Measurements from ENCODE around the gene CENPC.
A peak's percentile ranks its signal among the peaks of the same experiment; 100 is the strongest.
"Not testable (repeated sequence)": the region's sequence is repeated elsewhere in the genome, so short reads cannot be mapped to it uniquely, and the experiment has no call there.

Gene CENPC

DNA sequence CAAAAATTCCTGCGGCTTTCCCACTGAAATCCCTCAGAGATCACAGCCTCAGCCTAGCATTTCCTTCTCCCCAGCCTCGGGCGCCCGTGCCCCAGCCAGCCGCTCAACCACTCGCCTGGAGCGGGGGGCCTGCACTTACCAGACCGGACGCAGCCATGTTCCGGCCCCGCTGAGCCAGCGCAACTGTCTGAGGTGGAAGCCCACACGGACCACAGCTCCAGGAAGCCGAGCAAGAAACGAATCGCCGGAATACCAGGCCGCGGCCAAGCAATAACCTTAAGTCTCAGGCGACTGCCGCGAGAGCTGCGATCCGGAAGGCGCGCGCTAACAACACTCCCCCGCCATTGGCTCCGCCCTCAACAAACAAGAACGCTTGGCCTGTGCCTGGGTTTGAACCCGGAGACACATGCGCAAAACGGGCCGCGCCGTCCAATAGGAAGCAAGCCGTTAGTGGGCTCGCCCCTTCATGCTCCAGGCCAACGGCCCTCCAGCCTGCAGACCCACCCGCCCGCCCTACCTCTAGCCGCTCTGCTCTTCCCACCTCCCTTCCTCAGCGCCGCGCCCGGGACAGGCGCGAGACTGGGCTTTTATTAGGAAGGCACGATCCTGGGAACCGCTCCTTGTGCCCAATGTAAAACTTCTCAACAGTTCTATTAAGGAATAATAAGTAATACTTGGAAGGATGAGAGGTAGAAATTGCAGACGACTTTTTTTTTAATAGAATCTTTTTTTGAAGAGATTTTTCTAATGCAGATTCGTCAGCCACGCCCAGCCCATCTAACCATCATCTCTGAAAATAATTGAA, at the start of gene CENPC:
Gene CENPC (minus strand): TSS at position 305 of the 805 bp plus-strand sequence. CDS start 148 bp downstream, at position 157.
- DNase-seq (ENCODE audit: low read depth in 1 of 2, low spot score in 1 of 2): peak; percentile 80 to 89

GRCh38 chr4:67593741-67594175, 48.5 kb upstream of the CENPC start:
- DNase-seq (ENCODE audit: low read depth in 1 of 2, low spot score in 1 of 2): no peak

- no peak for DNase-seq (ENCODE audit: low read depth in 1 of 2, low spot score in 1 of 2)
Measured at GRCh38 chr4:67587156-67587555, 41.9 kb upstream of the CENPC start.

DNA sequence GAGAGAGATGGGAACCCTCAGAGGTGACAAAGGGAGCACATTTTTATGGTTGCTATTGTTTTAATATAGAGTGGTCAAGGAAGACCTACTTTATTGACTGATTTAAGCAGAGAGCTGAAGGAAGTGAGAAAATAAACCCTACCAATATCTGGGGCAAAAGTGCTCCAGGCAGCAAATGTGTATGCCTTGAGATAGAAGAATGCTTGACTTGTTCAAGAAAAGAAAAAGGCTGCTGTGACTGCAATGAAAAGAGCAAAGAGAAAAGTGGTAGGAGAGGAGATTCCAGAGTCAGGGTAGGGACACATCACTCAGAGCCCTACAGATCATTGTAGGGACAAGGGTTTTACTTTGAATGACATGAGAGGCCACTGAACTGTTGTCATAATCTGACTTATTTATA, 39.2 kb upstream of the CENPC start:
- no peak for DNase-seq (ENCODE audit: low read depth in 1 of 2, low spot score in 1 of 2)

DNA sequence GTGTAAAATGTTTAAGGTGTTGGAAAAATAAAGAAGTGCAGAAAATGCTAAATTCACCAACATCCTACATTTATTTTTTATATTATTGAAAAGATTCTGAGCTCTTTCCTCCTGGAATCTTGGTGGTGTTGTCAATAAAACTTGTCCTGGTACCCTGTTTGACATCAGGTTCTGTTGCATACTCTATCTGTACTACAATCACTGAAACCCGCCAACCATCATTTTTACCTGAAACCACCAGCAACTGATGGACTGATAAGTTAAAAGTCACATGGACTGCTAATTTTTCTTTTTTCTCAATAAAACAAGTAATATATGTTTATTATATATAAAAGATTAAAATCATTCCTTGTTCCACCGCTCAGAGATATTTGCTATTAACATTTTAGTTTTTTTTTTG, 36.6 kb upstream of the CENPC start:
- no peak for DNase-seq (ENCODE audit: low read depth in 1 of 2, low spot score in 1 of 2)

DNA sequence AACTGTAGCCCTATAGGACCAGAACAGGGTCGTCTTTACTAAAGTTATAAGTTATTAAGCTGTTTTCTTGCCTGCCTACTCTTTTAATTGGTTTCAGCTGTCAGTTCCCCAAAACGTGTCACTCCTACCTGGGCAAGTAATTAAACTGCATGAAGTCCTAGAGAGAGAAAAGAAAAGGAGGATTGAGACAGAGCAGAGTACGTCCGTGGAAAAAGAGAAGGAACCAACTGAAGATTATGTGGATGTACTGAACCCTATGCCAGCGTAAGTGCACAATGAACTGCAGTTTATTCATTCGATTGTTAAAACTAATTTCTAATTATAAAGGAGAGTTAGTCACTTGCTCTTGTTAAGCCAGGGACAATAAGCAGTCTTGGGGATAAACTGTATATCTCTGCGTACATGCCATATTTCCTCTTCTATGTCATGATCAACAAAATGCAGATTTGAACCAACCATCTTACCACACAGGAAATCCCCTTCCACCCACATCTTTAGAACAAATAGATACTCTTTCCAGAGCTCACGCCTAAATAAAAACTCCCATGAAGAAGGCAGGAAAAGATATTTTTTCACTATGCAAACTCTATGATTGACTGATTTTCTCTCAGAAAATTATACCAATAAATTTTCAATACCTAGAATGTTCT, 36.0 kb upstream of the CENPC start:
- peak in 1 of 2 donors; percentile 17 for DNase-seq (ENCODE audit: low read depth in 1 of 2, low spot score in 1 of 2)

DNA sequence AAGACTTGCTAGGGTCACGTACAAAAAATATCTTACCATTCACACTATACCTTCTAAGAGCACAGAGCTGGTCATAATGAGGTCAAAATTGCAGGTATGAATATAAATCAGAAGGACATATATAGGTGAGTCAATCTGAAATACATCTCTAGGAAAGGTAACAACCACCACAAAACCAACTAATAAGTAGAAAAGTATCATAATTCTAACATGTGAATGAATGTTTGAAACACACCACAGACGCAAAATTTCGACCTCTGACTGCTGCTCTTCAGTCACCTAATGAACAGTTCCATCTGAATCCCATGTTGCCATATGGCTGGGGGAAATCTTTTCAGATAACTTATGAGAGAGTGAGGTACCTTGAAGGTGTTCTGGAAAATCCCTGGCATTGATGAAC, 35.3 kb upstream of the CENPC start:
- DNase-seq (ENCODE audit: low read depth in 1 of 2, low spot score in 1 of 2): no peak

GRCh38 chr4:67576538-67576937, 31.2 kb upstream of the CENPC start:
- DNase-seq (ENCODE audit: low read depth in 1 of 2, low spot score in 1 of 2): no peak

DNA sequence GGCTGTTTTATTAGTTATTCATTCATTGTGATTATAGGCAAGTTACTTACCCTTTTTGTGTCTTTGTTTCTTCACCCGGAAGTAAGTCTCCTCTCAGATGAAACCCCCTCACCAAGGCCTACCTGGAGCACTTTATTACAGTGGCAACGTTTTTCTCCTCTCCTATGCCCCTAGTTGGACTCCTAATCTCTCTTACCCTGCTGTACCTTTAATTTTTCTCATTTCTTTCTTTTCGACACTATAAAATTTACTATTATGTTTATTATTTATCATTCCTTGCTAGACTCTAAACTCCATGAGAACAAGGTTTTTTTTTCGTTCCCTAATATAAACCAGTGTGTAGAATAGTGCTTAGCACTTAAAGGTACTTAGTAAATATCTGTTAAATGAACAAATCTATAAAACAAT, 30.8 kb upstream of the CENPC start:
- no peak for DNase-seq (ENCODE audit: low read depth in 1 of 2, low spot score in 1 of 2)

DNA sequence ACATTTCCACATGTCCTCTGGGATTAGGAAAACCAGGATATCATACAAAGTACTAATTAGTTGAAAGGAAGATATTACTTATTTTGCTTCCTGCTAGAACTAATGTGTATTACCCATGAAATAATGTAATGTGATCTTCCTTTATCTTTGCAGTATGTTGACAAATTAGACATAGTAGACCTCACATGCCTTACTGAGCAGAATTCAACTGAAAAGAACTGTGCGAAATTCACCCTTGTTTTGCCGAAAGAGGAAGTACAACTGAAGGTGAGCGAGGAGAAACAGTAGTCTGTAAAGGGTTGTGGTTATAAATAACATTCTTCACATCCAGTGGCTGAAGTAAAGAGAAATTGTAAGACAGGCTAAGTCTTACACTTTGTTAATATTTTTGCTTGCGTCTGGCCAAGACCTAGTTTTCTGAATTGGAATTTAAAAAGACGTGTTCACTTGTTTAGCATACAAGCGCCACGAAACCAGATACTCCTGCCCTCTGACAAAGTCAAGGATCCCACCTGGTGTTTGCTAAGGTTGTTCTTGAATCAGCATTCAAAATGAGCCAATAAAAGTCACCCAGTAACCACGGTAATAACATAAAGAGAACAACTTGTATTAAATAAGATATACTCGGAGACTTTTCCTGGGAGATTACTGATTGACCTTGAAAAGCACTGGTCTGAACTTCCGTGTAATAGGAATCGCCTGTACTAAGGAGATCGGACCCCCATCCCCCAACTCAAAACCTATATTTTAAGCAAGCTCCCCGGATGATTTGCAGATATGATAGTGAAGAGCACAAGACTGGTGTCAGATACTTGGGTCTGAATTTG, 30.1 kb upstream of the CENPC start:
- DNase-seq (ENCODE audit: low read depth in 1 of 2, low spot score in 1 of 2): no peak

GRCh38 chr4:67573193-67573592, 27.9 kb upstream of the CENPC start:
- DNase-seq (ENCODE audit: low read depth in 1 of 2, low spot score in 1 of 2): no peak

DNA sequence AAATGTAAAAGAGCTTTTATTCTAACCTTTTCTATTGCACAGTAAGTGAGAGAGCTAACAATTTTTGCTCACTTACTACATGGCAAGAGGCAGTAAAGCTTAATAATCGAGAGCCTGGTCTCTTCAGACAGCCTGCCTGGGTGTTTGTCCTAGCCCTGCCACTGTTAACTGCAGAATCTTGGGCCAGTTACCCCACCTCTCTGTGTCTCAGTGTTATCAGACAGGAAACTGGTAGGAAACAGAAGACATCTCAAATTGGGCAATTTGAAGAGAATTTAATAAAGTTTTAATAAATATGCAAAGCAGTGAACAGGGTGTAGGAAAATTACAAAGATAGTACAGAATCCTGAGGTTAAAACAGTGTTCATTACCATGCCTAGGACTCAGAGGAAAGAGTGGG, 26.7 kb upstream of the CENPC start:
- DNase-seq (ENCODE audit: low read depth in 1 of 2, low spot score in 1 of 2): no peak

DNA sequence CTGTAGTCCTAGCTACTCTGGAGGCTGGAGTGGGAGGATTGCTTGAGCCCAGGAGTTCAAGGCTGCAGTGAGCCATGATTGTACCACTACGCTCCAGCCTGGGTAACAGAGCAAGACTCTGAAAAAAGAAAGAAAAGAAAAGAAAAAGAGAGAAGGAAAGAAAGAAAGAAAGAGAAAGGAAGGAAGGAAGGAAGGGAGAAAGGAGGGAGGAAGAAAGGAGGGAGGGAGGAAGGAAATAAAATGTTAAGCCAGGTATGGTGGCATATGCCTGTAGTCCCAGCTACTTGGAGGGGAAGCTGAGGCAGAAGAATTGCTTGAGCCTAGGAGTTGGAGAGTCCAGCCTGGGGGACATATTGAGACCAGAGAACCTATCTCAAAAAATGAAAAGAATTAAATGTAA, 25.2 kb upstream of the CENPC start:
- no peak for DNase-seq (ENCODE audit: low read depth in 1 of 2, low spot score in 1 of 2)

DNA sequence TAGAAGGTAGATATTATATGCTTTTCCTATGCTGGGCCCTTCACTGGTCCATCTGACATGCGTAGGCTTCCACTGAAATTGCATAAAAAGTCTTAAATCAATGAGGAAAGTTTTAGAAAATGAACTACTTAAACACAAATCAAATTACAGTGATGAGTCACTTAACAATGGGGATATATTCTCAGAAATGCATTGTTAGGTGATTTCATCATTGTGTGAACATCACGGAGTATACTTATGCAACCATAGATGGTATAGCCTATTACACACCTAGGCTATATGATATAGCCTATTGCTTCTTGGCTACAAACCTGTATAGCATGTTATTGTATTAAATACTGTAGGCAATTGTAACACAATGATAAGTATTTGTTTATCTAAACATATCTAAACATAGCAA, 23.5 kb upstream of the CENPC start:
- DNase-seq (ENCODE audit: low read depth in 1 of 2, low spot score in 1 of 2): no peak

GRCh38 chr4:67566335-67566734, 21.0 kb upstream of the CENPC start:
- no peak for DNase-seq (ENCODE audit: low read depth in 1 of 2, low spot score in 1 of 2)

- no peak for DNase-seq (ENCODE audit: low read depth in 1 of 2, low spot score in 1 of 2)
Measured at GRCh38 chr4:67565284-67565683, 20.0 kb upstream of the CENPC start.

DNA sequence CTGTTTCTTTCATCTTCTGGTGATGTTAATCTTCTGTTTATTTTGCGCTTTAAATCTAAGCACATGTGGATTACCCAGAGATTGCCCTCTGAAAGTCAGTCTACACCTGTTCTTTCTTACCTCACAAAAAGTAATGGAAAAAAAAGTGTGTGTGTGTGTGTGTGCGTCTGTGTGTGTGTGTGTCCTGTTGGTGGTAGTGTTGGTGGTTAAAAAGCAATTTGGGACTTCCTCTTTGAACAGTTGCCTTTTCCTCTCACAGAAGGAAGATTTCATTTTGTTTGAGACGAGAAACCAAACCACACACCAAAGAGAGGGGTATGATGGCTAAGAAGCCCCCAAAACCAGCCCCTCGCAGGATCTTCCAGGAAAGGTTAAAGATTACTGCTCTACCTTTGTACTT, 13.2 kb upstream of the CENPC start, which contains the start of gene STAP1:
Gene STAP1 (plus strand): TSS at position 235 of the 400 bp plus-strand sequence. CDS start 83 bp downstream, at position 318.
- no peak for DNase-seq (ENCODE audit: low read depth in 1 of 2, low spot score in 1 of 2)

DNA sequence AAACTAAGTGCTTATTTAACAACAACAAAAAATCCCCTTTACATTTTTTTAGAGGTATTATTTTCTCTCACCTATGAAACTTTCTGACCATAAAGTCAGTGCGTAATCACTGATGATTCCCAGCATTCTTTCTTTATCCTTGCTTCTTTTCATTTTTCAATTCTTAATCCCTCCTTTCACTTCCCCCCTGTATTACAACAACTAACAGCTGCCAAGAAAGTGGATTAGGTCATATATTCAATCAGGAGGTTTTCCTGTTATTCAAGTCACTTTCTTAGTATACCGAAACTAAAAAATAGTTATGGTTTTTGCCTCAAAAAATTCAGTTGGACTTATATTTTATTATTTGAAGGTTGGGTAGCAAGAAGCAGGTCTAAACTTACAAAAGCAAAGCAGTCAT, 11.1 kb upstream of the CENPC start:
- DNase-seq (ENCODE audit: low read depth in 1 of 2, low spot score in 1 of 2): no peak

DNA sequence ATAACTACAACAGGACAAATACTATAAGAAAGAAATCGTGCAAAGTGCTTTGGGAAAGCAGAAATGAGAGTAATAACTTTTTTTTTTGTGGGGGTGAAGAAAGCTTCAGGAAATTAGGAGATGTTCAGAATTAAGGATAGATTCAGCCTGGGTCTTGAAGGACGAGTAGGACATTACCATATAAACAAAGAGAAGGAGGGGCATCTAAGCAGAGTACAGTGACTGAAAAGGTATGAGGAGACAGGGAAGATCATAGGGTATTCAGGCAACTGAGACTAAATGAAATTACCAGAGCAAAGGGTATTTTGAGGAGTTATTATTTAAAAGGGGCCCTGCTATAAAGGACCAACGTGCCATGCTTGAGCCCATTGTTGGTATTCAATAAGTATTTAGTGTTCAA, 10.1 kb upstream of the CENPC start:
- no peak for DNase-seq (ENCODE audit: low read depth in 1 of 2, low spot score in 1 of 2)

DNA sequence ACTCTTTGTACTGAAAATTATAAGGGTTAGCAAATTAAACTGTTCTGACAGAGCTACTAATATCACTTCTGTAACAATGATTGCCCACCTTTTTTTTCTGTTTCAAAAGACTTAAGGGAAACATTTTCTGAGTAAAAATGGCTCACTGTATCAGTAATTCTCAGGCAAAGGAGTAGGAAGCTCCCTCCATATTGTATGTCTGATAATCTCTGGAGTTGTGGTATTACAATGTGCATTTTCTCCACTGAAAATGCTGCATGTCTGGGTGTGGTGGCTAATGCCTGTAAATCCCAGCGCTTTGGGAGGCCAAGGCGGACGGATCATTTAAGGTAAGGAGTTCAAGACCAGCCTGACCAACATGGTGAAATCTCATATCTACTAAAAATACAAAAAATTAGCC, 8.8 kb upstream of the CENPC start:
- DNase-seq (ENCODE audit: low read depth in 1 of 2, low spot score in 1 of 2): no peak

DNA sequence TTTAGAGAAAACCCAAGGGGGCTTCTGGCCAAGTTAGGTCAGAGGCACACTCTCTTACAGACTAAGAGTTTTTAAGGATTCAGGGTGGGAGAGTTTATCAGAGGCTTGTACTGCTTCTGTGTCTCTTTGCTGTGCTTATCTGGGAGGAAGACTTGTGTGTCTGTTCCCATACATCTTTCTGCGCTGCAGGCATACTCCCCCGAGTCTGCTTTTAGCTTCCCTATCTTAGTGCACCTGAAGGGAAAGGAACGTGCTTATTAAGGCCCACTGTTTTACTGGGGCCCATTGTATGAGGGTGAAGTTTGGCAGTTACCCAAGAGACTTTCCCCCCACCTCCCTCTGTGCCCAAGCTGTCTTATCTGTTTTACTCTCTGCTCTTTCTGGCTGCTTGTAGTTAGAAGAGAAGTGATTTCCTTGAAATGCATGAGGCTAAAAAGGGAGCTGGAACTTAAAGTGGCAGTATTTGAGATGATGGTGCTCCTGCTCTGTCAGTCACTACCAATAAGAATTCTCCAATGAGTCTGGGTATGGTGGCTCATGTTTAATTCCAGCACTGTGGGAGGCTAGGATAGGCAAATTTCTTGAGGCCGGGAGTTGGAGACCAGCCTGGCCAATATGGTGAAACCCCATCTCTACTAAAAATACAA, 7.0 kb upstream of the CENPC start:
- not testable (repeated sequence) for DNase-seq (ENCODE audit: low read depth in 1 of 2, low spot score in 1 of 2)
